ENCODE results near the gene KRT37. TPM values are rescaled to one million over a fixed set of nuclear protein-coding genes. Genes with fewer than 3 reads are reported as not detected.
A peak's percentile ranks its signal among the peaks of the same experiment; 100 is the strongest.

The KRT37 gene
- total and polyA plus RNA-seq, 10 donors, result not detected

DNA sequence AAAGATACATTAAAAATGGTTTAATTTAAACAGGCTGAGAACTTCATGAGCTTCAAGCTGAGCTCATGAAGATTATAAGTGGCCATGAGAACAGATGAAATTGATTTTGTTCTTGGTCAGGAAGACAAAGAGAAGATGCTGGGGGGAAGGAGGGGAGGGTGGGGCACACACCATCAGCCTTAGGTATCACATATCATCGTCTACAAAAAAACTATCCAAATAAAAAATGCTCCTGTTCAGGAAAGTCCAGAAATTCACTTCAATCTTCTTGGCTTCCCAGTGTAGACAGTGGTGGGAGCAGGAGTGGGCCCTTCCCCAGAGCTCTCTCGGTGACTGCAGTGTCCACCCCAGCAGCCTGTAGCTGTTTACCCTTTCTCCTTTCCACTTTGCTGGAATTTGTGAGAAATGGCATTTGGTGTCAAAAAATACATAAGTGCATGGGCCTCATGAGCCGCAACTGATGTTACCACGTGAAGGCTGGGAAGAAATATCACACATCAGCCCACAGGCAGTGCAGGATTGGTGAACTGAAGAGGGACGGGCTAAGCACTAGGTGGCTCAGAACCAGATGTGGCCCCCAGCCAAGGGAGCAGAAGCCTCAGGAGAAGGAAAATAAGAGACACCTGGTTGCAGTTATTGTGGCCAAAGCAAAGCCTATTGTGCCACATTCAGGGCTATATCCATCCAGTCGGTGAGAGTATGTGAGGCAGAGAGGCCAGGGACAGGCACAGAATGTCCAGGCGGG, 6.1 kb downstream of the KRT37 start:
- intact Hi-C loops (cut with DNase I; ENCODE audit: low total_unique reads), result no loop called here
- Histone ChIP-seq H3K4me1 (peaks cover 0 to 5% (median 0%) of the 10 kb centered on the region in 6 donors), H3K27ac (no peak overlapping the region), H3K9me3 (no peaks in the 10 kb centered on the region), H3K27me3 (replicated peaks in 1 of 7) (no peaks in the 10 kb centered on the region), H3K36me3 (no peaks in the 10 kb centered on the region), H3K4me3 (no peak overlapping the region)
- 90 to 96% (median 91%) methylated on average over 7 of the region's 7 CpGs for WGBS, 5 donors
- no peak for DNase-seq
- TF ChIP-seq, protein P1, sequence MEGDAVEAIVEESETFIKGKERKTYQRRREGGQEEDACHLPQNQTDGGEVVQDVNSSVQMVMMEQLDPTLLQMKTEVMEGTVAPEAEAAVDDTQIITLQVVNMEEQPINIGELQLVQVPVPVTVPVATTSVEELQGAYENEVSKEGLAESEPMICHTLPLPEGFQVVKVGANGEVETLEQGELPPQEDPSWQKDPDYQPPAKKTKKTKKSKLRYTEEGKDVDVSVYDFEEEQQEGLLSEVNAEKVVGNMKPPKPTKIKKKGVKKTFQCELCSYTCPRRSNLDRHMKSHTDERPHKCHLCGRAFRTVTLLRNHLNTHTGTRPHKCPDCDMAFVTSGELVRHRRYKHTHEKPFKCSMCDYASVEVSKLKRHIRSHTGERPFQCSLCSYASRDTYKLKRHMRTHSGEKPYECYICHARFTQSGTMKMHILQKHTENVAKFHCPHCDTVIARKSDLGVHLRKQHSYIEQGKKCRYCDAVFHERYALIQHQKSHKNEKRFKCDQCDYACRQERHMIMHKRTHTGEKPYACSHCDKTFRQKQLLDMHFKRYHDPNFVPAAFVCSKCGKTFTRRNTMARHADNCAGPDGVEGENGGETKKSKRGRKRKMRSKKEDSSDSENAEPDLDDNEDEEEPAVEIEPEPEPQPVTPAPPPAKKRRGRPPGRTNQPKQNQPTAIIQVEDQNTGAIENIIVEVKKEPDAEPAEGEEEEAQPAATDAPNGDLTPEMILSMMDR (IDR thresholded peaks at IDR 0.05 in 8 of 11, conservative IDR thresholded peaks at IDR 0.05 in 3 of 11), result peak in 1 of 11 experiments; percentile 2
- no peak for TF ChIP-seq POLR2A (IDR thresholded peaks at IDR 0.05)
- no peak for TF ChIP-seq POLR2AphosphoS5 (IDR thresholded peaks at IDR 0.05)

DNA sequence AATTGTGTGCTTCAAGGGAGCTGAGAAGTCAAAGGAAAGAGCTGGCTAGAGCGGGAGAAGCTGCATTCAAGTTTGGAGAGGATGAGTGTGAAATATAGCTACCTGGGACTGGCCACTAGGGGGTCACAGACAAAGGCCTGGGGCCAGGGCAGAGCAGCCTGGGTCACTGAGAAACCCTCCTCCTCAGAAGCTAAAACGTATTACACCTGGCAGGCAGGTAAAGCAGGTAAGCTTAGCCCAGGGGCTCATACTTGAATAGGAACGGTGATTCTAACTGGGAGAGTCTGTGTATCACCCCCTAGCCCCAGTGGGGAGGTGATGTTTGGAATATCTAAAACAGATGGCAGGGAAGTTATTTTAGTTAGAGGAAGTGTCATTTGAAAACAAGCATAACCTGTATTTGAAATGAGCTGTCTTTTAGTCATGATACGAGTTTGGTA, 6.8 kb downstream of the KRT37 start:
- no peaks in the 10 kb centered on the region for H3K27me3 ChIP-seq (replicated peaks in 1 of 7)
- intact Hi-C loops (cut with DNase I; ENCODE audit: low total_unique reads), result no loop called here
- DNase-seq, result no peak
- no peak overlapping the region for H3K27ac ChIP-seq
- no peak for TF ChIP-seq POLR2A (IDR thresholded peaks at IDR 0.05)
- TF ChIP-seq, protein P1 (IDR thresholded peaks at IDR 0.05 in 8 of 11, conservative IDR thresholded peaks at IDR 0.05 in 3 of 11), result peak in 4 of 11 experiments; percentile 18 to 39 (median 30)
- H3K4me1 ChIP-seq, result peaks cover 0 to 5% (median 0%) of the 10 kb centered on the region in 6 donors
- WGBS, 5 donors, result 48 to 61% (median 53%) methylated on average over 4 of the region's 4 CpGs
- no peaks in the 10 kb centered on the region for H3K9me3 ChIP-seq
- H3K36me3 ChIP-seq, result no peaks in the 10 kb centered on the region
- no peak overlapping the region for H3K4me3 ChIP-seq

DNA sequence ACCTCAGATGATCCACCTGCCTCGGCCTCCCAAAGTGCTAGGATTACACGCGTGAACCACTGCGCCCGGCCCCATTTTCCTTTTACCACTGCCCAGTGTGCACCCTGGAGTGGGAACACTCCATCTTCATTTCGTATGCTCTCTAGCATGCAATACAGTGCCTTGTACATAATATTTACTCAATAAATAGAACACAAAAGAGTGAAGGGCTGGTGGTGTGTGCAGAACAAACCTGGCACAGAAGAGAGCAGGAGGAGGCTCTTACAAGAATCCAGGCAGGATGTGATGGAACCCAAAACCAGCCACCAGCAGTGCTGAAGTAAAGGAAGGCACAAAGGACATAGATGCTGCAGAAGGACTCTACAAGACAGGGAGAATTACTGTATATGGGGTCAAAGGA, 7.3 kb downstream of the KRT37 start:
- WGBS, 5 donors, result 93 to 99% (median 96%) methylated on average over 6 of the region's 6 CpGs
- H3K36me3 ChIP-seq, result no peaks in the 10 kb centered on the region
- no peaks in the 10 kb centered on the region for H3K9me3 ChIP-seq
- intact Hi-C loops (cut with DNase I; ENCODE audit: low total_unique reads), result no loop called here
- H3K27me3 ChIP-seq (replicated peaks in 1 of 7), result no peaks in the 10 kb centered on the region
- H3K27ac ChIP-seq, result no peak overlapping the region
- DNase-seq, result no peak
- no peak overlapping the region for H3K4me3 ChIP-seq
- H3K4me1 ChIP-seq, result peaks cover 0 to 5% (median 0%) of the 10 kb centered on the region in 6 donors
- TF ChIP-seq, protein P1 (IDR thresholded peaks at IDR 0.05 in 8 of 11, conservative IDR thresholded peaks at IDR 0.05 in 3 of 11), result no peak
- TF ChIP-seq POLR2A (IDR thresholded peaks at IDR 0.05) (no peak), POLR2AphosphoS5 (IDR thresholded peaks at IDR 0.05) (no peak)

DNA sequence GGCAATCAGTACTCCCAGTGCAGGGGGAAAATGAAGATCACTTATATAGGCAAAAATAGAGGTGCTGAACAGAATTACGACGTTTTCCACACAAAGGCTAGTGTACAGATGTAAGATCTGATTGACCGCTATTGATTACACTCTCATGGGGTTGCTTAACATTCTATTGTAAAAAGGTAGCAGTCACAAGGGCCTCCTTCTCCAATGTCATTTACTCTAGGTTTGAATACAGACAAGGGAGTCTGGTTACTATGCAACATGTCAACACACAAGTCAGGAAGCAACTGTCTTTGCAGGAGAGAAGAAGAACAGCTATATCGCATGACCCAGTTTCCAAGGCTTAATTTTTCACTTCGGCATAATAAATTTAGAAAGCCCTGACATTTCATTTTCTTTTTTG, 7.9 kb downstream of the KRT37 start:
- Histone ChIP-seq H3K4me1 (peaks cover 0 to 5% (median 0%) of the 10 kb centered on the region in 6 donors), H3K36me3 (no peaks in the 10 kb centered on the region), H3K4me3 (no peak overlapping the region), H3K27ac (no peak overlapping the region), H3K27me3 (replicated peaks in 1 of 7) (no peaks in the 10 kb centered on the region), H3K9me3 (no peaks in the 10 kb centered on the region)
- WGBS, 5 donors, result 85 to 96% (median 92%) methylated on average over 5 of the region's 5 CpGs
- no peak for DNase-seq
- TF ChIP-seq, protein P1 (IDR thresholded peaks at IDR 0.05 in 8 of 11, conservative IDR thresholded peaks at IDR 0.05 in 3 of 11), result no peak
- no peak for TF ChIP-seq POLR2A (IDR thresholded peaks at IDR 0.05)
- intact Hi-C loops (cut with DNase I; ENCODE audit: low total_unique reads), result no loop called here

Measured in spleen (tissue), 11 donors.